ENCODE measurements around the gene PDSS2. TPM values are rescaled to one million over a fixed set of nuclear protein-coding genes. Genes with fewer than 3 reads are reported as not detected.

The PDSS2 gene
- total RNA-seq, 1 donor from 2014 or later: 6.5 TPM

DNA sequence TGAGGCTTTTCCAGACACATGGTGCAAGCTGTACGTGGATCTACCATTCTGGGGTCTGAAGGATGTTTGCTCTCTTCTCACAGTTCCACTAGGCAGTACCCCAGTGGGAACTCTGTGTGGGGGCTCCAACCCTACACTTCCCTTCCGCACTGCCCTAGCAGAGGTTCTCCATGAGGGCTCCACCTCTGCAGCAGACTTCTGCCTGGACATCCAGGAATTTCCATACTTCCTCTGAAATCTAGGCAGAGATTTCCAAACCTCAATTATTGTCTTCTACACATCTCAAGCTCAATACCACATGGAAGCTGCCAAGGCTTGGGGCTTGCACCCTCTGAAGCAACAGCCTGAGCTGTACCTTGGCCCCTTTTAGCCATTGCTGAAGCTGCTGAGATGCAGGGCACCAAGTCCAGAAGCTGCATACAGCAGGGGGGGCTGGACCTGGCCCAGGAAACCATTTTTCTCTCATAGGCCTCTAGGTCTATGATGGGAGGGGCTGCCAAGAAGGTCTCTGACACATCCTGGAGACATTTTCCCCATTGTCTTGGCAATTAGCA lies 11.6 kb downstream of the PDSS2 start:
- Mint-ChIP-seq H3K4me3 (ENCODE audit: unreplicated experiment) (no peak overlapping the region), H3K36me3 (ENCODE audit: unreplicated experiment) (peaks cover 31% of the 10 kb centered on the region), H3K4me1 (ENCODE audit: low read depth, unreplicated experiment) (no peaks in the 10 kb centered on the region), H3K9me3 (ENCODE audit: unreplicated experiment) (peaks cover 13% of the 10 kb centered on the region), H3K27me3 (ENCODE audit: unreplicated experiment) (no peaks in the 10 kb centered on the region), H3K27ac (ENCODE audit: unreplicated experiment) (no peak overlapping the region)
- no peak for DNase-seq
- TF ChIP-seq, protein P1, sequence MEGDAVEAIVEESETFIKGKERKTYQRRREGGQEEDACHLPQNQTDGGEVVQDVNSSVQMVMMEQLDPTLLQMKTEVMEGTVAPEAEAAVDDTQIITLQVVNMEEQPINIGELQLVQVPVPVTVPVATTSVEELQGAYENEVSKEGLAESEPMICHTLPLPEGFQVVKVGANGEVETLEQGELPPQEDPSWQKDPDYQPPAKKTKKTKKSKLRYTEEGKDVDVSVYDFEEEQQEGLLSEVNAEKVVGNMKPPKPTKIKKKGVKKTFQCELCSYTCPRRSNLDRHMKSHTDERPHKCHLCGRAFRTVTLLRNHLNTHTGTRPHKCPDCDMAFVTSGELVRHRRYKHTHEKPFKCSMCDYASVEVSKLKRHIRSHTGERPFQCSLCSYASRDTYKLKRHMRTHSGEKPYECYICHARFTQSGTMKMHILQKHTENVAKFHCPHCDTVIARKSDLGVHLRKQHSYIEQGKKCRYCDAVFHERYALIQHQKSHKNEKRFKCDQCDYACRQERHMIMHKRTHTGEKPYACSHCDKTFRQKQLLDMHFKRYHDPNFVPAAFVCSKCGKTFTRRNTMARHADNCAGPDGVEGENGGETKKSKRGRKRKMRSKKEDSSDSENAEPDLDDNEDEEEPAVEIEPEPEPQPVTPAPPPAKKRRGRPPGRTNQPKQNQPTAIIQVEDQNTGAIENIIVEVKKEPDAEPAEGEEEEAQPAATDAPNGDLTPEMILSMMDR (IDR thresholded peaks at IDR 0.05; ENCODE audit: partially characterized antibody, unreplicated experiment): no peak

GRCh38 chr6:107444277-107444676 lies 15.1 kb downstream of the PDSS2 start:
- TF ChIP-seq, protein P1 (IDR thresholded peaks at IDR 0.05; ENCODE audit: partially characterized antibody, unreplicated experiment): no peak
- Mint-ChIP-seq H3K9me3 (ENCODE audit: unreplicated experiment) (peaks cover 12% of the 10 kb centered on the region), H3K4me3 (ENCODE audit: unreplicated experiment) (no peak overlapping the region), H3K4me1 (ENCODE audit: low read depth, unreplicated experiment) (no peaks in the 10 kb centered on the region), H3K27ac (ENCODE audit: unreplicated experiment) (no peak overlapping the region), H3K27me3 (ENCODE audit: unreplicated experiment) (no peaks in the 10 kb centered on the region), H3K36me3 (ENCODE audit: unreplicated experiment) (peaks cover 28% of the 10 kb centered on the region)
- no peak for DNase-seq

GRCh38 chr6:107443608-107444267 lies 15.6 kb downstream of the PDSS2 start:
- Mint-ChIP-seq H3K27me3 (ENCODE audit: unreplicated experiment) (no peaks in the 10 kb centered on the region), H3K27ac (ENCODE audit: unreplicated experiment) (no peak overlapping the region), H3K36me3 (ENCODE audit: unreplicated experiment) (peaks cover 23% of the 10 kb centered on the region), H3K9me3 (ENCODE audit: unreplicated experiment) (peaks cover 12% of the 10 kb centered on the region), H3K4me3 (ENCODE audit: unreplicated experiment) (no peak overlapping the region), H3K4me1 (ENCODE audit: low read depth, unreplicated experiment) (no peaks in the 10 kb centered on the region)
- TF ChIP-seq, protein P1 (IDR thresholded peaks at IDR 0.05; ENCODE audit: partially characterized antibody, unreplicated experiment): no peak
- DNase-seq: no peak

DNA sequence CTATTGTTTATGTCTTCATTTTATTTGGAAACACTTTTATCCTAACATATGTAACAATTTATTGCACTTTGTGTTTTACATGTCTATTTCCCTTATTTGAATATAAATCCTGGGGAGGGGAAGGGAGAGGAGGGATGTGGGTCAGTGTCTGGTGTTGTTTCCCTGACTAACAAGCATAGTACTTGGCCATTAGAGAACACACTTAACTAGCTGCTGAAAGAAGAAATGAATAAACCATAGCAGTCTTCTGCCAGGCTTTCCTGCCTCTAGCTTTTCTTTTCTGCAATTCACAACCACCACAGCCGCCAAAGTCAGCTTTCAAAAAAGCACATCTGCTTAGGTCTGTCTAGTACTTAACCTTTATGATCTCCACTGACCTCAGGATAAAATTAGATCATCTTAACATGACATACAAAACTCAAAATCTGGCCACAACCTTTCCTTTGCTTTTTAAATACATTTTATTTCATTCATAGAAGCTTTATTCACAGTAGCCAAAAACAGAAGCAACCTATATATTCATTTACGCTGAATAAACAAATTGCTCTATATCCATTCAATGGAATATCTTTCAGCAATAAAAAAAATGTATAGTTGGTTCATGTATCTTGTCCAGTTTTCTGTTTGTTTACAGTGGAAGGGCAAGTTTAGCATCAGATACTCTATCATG lies 16.3 kb downstream of the PDSS2 start:
- Mint-ChIP-seq H3K27me3 (ENCODE audit: unreplicated experiment) (no peaks in the 10 kb centered on the region), H3K4me1 (ENCODE audit: low read depth, unreplicated experiment) (no peaks in the 10 kb centered on the region), H3K36me3 (ENCODE audit: unreplicated experiment) (peaks cover 16% of the 10 kb centered on the region), H3K4me3 (ENCODE audit: unreplicated experiment) (no peak overlapping the region), H3K9me3 (ENCODE audit: unreplicated experiment) (peaks cover 9% of the 10 kb centered on the region), H3K27ac (ENCODE audit: unreplicated experiment) (no peak overlapping the region)
- no peak for DNase-seq
- TF ChIP-seq, protein P1 (IDR thresholded peaks at IDR 0.05; ENCODE audit: partially characterized antibody, unreplicated experiment): no peak

DNA sequence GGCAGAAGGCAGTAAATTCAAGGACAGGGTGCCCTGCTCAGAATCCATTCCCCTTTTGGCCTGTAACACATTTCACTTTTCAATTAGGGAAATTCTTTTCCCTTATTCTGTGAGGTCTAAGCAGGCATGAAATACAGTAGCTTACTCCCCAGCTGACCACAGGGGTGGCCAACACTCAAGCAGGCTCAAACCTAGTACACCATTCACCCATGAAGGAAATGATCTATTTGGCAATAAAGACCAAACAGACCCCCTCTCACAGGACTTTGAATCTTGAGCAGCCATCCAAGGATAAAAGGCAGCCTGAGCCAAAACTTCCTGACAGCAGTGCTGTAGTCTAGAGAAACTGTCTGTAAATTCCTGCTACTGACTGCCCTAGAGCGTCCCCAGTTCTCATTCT lies 17.7 kb downstream of the PDSS2 start:
- Mint-ChIP-seq H3K36me3 (ENCODE audit: unreplicated experiment) (peaks cover 4% of the 10 kb centered on the region), H3K4me3 (ENCODE audit: unreplicated experiment) (no peak overlapping the region), H3K9me3 (ENCODE audit: unreplicated experiment) (peaks cover under 1% of the 10 kb centered on the region), H3K27me3 (ENCODE audit: unreplicated experiment) (no peaks in the 10 kb centered on the region), H3K27ac (ENCODE audit: unreplicated experiment) (no peak overlapping the region), H3K4me1 (ENCODE audit: low read depth, unreplicated experiment) (no peaks in the 10 kb centered on the region)
- no peak for DNase-seq
- TF ChIP-seq, protein P1 (IDR thresholded peaks at IDR 0.05; ENCODE audit: partially characterized antibody, unreplicated experiment): no peak

Measured in glutamatergic neuron (in vitro differentiated cells).